ENCODE data around the gene ST3GAL4.

- TF ChIP-seq CREM (CRISPR knock-in tag; IDR thresholded peaks at IDR 0.05) (no peak), ETV6 (CRISPR knock-in tag; IDR thresholded peaks at IDR 0.05) (no peak), CTCF (IDR thresholded peaks at IDR 0.05) (no peak), ZNF423 (CRISPR knock-in tag; IDR thresholded peaks at IDR 0.05) (no peak), NR2C2 (CRISPR knock-in tag; IDR thresholded peaks at IDR 0.05) (no peak), MXD4 (CRISPR knock-in tag; IDR thresholded peaks at IDR 0.05; ENCODE audit: borderline replicate concordance) (no peak), NFYB (CRISPR knock-in tag; conservative IDR thresholded peaks at IDR 0.05; ENCODE audit: low read depth) (no peak)
- TF ChIP-seq, protein P1, sequence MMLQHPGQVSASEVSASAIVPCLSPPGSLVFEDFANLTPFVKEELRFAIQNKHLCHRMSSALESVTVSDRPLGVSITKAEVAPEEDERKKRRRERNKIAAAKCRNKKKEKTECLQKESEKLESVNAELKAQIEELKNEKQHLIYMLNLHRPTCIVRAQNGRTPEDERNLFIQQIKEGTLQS (CRISPR knock-in tag; conservative IDR thresholded peaks at IDR 0.05) = no peak
- TF ChIP-seq, protein P2, sequence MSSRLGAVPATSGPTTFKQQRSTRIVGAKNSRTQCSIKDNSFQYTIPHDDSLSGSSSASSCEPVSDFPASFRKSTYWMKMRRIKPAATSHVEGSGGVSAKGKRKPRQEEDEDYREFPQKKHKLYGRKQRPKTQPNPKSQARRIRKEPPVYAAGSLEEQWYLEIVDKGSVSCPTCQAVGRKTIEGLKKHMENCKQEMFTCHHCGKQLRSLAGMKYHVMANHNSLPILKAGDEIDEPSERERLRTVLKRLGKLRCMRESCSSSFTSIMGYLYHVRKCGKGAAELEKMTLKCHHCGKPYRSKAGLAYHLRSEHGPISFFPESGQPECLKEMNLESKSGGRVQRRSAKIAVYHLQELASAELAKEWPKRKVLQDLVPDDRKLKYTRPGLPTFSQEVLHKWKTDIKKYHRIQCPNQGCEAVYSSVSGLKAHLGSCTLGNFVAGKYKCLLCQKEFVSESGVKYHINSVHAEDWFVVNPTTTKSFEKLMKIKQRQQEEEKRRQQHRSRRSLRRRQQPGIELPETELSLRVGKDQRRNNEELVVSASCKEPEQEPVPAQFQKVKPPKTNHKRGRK (CRISPR knock-in tag; IDR thresholded peaks at IDR 0.05; ENCODE audit: borderline replicate concordance) = no peak
These were observed 30.7 kb downstream of the ST3GAL4 start for GRCh38 chr11:126385991-126386728.
